LNCAP (cell line): ENCODE results near the gene EID1.

Experiments
- TF ChIP-seq, protein P1 (sequence below): fragments of 450-650 bp; IDR thresholded peaks from 2 replicates; pipeline ENCODE4 v1.5.1; 2017; ENCODE audit warnings: mild to moderate bottlenecking

The EID1 gene

DNA sequence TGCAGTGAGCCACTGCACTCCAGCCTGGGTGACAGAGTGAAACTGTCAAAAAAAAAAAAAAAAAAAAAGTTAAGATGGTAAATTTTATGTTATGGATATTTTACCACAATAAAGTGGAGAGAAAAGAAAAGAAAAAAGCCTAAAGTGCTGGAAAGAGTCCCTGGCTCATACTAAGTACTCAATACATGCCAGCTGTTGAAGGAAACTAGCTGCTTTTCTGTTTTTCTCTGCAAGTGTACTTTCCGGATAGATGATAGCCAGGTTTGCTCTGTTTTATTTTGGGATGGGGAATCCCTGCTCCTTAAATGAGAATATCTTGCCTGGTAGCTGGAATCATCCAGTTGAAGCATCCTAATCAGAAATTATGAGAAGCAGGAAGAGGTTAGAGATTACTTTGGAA, 10.9 kb downstream of the EID1 start:
- TF ChIP-seq, protein P1, sequence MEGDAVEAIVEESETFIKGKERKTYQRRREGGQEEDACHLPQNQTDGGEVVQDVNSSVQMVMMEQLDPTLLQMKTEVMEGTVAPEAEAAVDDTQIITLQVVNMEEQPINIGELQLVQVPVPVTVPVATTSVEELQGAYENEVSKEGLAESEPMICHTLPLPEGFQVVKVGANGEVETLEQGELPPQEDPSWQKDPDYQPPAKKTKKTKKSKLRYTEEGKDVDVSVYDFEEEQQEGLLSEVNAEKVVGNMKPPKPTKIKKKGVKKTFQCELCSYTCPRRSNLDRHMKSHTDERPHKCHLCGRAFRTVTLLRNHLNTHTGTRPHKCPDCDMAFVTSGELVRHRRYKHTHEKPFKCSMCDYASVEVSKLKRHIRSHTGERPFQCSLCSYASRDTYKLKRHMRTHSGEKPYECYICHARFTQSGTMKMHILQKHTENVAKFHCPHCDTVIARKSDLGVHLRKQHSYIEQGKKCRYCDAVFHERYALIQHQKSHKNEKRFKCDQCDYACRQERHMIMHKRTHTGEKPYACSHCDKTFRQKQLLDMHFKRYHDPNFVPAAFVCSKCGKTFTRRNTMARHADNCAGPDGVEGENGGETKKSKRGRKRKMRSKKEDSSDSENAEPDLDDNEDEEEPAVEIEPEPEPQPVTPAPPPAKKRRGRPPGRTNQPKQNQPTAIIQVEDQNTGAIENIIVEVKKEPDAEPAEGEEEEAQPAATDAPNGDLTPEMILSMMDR, result no peak

DNA sequence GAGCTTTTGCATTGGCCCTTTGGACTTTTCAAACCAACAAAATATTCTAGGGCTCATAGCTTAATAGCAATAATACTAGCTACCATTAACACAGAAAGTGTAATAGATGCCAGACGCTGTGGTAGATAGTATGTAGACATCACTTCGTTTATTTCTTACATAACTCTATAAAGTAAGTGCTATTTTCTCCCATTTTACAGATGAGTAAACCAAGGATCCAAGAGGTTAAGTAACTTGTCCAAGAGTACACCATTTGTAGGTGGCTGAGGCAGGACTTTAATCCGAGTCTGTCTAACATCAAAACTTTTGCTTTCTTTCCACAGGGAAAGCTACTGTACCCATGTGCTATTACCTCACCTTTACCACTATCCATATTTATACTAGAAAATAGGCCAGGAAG, 12.0 kb downstream of the EID1 start:
- TF ChIP-seq, protein P1, result no peak

DNA sequence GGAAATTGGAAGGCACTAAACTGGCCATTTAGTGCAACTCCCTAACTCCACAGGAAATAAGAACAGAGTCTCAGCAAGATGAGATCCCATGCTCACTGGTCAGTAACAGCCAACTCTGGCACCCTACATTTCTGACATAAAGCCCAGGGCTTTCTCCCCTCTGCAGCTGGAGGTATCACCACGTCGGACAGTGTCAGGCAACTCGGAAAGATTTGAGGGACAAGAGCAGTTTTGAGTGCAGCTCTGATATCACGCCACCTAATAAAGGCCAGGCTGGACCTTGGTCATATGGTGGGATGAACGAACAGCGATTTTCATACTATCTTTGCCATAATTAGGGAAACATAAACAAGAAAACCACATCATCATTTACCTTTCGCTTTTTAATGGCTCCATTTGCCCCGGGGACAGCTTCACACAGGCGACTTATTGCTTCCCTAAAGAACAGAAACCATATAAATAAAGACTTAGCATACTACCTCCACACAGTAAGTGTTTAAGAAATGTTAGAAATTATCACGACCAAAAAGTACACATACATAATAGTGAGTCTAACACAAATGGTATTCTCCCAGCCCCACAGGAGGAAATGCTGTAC, 12.5 kb downstream of the EID1 start:
- TF ChIP-seq, protein P1, result no peak

DNA sequence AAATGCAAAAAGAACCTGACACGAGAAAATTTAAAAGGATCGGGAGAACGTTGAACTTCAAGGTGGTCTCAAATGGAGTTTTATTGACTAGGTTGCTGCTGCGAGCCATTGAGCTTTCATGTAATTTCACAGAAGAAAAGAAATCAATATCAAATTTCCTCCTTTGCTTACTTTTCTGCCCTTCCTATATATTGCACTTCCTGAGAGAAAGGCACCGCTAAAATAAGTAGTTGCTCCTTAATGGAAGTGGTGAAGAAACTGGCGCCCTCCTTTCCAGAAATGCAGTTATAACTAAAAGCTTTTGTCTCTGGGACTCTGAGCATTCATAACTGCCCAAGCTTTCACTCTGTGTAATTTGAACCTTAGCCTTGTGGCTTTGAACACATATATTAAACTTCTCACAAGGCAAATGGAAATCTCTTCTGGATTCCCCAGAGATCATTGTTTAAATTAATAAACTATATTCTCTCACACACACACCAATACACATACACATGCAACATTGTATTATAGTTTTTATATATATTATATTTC, 13.4 kb downstream of the EID1 start:
- TF ChIP-seq, protein P1, result no peak

DNA sequence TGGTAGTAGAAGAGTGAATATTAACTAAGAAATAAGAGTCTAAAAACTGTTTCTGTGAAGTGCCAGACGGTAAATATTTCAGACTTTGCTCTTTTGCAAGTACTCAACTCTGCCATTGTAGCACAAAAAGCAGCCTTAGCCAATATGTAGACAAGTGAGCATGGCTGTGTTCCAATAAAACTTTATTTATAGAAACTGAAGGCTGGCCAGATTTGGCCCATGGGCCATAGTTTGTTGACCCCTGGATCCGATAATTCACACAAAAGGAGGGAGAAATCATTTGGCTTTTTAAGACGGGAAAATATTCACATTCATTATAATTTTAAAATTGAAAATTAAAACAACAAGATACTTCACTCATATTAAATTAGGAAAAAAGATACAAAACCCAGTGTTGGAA, 15.4 kb downstream of the EID1 start:
- TF ChIP-seq, protein P1, result no peak

DNA sequence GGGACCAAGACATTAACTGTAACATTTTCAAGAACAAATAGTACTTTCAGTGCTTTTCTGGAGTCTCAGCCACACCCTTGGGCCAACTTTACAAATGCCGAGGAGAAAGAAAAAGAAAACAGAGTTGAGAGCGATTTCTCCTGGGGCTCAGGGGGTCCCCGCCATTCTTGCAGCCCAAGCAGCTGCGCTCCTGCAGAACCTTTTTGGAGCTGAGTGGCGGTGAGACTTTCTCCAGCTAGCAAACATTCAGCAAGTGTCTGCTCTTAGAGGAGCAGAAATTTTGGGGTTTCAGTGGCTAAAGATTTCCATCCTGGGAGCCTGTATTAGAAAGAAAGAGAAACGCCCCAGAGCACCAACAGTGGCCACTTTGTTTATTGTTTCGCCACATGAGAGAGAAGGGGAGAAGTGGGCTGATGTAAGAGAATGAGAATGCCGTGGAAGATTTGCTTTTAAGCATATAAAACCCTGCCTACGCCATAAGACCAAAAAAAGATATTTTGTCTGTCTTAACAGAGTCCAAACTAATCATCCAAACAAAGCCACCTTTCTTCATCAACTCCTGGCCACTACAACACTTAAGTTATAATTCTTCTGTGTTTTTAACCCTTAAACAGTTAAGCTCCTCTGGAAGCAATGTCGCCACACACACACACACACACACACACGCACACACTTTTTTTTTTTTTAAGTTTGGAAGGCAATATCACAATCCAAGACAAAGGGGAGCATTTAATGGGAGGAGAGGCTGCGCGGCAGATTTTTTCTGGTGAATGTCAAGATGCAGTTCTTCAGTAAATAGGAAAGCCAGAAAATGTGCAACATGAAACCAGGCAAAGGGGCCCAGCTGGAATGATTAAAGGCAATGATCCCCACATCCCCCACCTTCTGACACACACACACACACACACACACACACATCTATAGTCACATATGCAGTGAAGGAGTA, 19.2 kb downstream of the EID1 start:
- TF ChIP-seq, protein P1, result no peak

DNA sequence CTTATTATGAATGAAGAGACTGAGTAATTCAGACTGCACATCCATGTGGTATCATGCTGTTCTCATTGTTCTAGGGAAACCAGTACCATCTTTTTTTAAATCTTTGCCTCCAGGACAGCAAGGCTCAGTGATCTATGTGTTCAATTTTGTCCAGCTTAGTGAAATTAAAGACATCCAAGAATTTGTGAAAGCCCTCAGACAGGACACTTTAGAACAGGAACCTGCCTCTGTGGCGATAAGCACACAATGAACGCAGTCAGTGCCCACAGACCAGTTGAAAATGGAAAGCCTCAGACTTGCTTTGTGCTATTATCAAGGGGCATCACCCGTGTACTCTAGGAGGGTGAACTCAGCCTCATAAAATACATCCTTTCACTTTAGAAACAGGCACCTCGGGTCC, 20.1 kb downstream of the EID1 start:
- TF ChIP-seq, protein P1, result no peak
